ENCODE results near the gene SNAPC3.
"Not testable (repeated sequence)": the region's sequence is repeated elsewhere in the genome, so short reads cannot be mapped to it uniquely, and the experiment has no call there.

DNA sequence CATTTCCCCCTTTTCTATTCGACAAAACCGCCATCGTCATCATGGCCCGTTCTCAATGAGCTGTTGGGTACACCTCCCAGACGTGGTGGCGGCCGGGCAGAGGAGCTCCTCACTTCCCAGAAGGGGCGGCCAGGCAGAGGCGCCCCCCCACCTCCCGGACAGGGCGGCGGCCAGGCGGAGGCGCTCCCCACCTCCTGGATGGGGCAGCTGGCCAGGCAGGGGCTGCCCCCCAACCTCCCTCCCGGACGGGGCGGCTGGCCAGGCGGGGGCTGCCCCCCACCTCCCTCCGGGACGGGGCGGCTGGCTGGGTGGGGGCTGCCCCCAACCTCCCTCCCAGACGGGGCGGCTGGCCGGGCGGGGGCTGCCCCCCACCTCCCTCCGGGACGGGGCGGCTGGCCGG lies 19.2 kb downstream of the SNAPC3 start:
- TF ChIP-seq ZNF768 (tag by site-specific recombination; IDR thresholded peaks at IDR 0.05); ZNF776 (tag by site-specific recombination; IDR thresholded peaks at IDR 0.05; ENCODE audit: borderline replicate concordance): not testable (repeated sequence)
- TF ChIP-seq, protein P1, sequence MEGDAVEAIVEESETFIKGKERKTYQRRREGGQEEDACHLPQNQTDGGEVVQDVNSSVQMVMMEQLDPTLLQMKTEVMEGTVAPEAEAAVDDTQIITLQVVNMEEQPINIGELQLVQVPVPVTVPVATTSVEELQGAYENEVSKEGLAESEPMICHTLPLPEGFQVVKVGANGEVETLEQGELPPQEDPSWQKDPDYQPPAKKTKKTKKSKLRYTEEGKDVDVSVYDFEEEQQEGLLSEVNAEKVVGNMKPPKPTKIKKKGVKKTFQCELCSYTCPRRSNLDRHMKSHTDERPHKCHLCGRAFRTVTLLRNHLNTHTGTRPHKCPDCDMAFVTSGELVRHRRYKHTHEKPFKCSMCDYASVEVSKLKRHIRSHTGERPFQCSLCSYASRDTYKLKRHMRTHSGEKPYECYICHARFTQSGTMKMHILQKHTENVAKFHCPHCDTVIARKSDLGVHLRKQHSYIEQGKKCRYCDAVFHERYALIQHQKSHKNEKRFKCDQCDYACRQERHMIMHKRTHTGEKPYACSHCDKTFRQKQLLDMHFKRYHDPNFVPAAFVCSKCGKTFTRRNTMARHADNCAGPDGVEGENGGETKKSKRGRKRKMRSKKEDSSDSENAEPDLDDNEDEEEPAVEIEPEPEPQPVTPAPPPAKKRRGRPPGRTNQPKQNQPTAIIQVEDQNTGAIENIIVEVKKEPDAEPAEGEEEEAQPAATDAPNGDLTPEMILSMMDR (tag by site-specific recombination; IDR thresholded peaks at IDR 0.05), result not testable (repeated sequence)
